GM19099 (cell line): ENCODE results near the gene NEUROD4.

ENCODE experiments used
- POLR2A ChIP-seq: IDR thresholded peaks from 3 replicates; pipeline ENCODE4 v1.6.1; 2011; ENCODE audit warnings: low read depth; ENCODE audit not compliant: insufficient read length; ENCODE audit errors: extremely low read depth

NEUROD4 gene, protein sequence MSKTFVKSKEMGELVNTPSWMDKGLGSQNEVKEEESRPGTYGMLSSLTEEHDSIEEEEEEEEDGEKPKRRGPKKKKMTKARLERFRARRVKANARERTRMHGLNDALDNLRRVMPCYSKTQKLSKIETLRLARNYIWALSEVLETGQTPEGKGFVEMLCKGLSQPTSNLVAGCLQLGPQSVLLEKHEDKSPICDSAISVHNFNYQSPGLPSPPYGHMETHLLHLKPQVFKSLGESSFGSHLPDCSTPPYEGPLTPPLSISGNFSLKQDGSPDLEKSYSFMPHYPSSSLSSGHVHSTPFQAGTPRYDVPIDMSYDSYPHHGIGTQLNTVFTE

DNA sequence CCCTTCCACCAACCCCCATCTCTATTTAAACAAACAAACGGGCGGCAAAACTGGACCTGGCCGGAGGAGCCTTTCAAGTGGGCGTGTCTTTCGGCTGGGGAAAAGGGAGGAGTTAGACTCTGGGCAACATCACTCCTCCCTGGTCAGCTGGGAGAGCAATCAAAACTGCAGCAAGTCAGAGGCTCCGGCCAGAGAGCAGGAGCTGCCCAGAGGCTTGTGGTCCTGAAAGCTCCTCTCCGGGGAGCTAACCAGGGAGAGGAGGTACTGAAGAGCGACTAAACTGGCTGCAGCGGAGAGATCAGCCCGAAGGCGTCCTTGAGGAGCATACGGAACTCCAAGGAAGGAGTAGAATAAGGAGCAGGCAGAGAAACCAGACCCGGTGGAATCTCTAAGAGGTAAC, at the start of gene NEUROD4:
NEUROD4 (plus strand) TSS at position 191 of the 400 bp plus-strand sequence. CDS start 6,466 bp downstream, outside the sequence.
- no peak for TF ChIP-seq POLR2A

DNA sequence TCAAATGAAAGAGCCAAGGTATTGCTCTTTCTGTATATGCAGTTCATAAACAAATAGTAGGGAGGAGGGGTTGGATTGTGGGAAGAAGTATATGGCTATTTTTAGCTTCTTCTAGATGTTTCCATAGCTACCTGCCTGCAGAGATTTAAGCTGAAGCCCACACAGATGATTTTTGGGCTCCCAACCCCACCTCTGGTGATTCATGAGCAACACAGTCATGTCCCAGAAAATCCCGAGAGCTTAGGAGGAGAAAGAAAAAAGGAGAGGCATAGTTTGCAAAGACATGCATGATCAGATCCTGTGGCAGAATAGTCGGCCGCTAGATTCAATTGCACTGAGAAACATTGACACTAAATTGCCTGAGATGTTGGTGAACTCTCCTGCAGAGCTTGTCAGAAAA, 49.0 kb upstream of the NEUROD4 start:
- no peak for TF ChIP-seq POLR2A

DNA sequence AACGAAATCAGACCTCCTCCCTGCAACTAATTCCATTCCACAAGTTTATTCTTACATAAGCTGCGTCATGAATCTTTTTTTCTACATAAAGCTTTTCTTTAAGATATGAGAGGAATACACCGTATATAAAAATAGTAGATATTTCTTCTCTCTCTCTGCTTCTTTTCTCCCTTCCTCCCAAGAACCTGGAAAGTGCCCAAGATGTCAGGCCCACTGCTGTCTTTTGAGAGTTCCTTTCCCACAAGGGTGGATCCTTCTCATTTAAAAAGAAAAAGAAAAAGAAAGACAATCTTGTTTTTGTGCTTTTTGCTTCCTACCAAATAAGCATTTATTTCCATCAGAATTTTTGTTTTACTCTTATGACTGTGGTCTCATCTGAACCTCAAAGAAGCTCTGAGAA, 46.2 kb upstream of the NEUROD4 start:
- no peak for TF ChIP-seq POLR2A

DNA sequence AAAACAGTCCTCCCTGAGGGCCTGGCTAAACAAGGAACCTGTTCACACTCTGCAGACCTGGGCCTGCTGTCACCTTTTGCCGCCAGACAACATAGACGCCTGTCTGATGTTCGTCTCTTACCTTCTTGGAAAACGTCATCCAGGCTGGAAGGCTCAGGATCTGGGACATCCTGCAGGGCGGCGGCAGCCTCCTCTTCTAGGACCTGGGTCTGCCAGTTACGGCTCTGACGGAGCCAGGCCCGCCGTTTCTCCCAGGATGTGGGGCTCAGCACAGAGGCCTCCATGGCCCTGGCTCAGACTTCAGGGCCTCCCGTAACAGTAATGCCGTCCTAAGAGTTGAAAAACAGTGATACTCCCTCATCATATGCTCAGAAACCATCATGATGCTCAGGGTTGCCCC, 45.5 kb upstream of the NEUROD4 start:
- TF ChIP-seq POLR2A = no peak

DNA sequence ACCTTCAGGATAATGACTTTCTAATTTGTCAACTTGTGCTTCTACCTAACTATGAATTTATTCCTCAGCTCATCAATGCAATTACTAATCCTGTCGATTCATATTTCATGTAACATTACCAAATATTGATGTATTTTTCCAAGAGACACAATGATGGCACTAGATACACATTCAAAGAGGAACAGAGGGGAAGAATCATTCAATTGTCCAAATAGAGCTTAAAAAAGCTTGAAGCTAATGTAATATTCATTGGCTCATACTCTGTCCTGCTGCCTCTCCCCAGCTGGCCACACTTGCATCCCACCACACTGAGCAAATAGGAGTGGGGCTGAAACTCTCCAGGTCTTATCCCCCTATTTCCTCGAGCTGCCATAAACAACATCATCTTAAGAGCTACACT, 44.5 kb upstream of the NEUROD4 start:
- TF ChIP-seq POLR2A = no peak

DNA sequence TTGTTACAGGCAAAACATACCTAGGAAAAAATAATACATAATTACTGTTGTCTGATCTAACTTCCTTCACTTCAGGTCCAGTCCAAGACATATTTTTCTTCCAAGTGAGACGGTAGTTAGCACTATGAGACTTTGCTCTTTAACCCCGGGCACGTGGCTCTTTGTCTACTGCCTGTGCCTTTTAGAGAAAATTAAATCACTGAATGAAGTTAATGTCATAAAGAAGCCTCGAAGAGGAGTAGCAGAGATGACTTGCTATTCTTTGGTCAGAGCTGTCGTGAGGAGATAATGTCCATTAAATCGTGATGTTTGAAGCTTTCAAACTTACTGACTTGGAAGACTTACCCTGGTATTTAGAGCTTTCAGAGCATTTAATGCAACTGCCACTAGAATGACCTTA, 43.9 kb upstream of the NEUROD4 start:
- TF ChIP-seq POLR2A = no peak

DNA sequence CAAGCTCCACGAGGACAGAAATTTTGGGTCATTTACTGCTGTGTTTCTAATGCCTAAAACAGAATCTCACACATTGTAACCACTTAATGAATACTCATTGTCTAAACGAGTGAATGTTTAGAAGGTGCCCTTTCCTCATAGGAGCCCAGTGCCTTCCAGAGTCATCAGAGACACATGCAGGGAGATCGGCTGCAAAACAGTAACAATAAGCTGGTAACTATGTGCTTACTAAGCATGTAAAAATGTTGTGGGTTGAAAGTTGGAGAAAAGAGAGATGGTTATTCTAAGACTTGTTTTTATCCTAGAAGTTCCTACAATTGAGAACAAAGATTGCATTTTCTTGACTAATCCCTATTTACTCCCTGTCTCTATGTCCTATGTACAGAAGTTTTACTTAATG, 42.6 kb upstream of the NEUROD4 start:
- TF ChIP-seq POLR2A = no peak

DNA sequence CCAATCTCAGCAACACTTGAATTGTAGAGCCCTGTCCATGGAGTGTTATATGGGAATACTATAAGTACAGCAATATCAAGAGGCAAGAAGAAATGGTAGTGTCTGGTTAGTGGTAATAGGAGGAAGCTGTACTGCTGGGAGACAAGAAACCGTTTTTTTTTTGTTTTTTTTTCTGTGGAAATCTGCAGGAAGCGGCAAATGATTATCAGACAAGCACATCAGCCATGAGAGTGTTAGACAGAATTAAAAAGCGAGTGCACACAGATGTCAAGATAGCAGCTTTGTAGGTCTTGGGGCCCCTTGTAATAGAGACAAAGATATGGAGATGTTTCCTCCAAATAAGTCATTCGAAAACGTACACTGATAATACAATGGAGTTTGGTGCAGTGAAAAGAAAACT, 41.9 kb upstream of the NEUROD4 start:
- TF ChIP-seq POLR2A = no peak

DNA sequence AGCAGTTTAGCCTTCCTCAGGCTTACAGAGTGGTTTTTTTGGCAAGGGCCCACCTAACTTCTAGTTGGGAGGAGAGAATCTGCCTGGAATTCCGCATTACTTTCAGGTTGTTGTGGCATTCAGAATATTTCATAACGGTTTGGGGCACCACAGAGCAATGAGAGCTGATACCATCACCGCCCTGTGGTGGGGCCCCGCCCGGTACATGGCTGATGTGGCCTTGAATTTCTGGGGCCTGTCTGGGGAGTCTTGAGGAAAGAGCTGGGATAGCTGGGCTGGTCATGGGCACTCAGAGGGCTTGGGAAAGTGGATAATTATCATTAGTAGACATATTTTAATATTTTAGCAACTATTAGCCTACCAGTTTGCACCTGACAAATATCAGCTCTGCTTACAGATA, 39.4 kb upstream of the NEUROD4 start:
- no peak for TF ChIP-seq POLR2A

DNA sequence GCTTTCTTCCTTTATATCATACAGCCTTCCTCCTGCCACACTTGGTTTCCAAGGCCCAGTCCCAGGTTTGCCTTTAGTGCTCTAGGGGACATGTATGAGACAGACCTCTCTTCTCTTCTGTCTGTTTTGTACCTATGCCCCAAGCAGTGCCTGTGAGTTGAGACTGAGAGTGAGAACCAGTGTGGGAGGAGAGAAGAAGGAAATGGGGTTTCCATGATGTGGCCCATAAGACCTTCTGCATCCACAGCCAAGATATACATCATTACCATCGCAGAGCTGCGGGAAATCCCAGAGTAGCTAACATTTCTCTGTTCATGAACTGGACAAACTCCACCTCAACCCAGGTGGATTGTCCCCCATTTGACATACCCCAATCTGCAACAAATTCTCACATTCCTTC, 38.0 kb upstream of the NEUROD4 start:
- TF ChIP-seq POLR2A = no peak

DNA sequence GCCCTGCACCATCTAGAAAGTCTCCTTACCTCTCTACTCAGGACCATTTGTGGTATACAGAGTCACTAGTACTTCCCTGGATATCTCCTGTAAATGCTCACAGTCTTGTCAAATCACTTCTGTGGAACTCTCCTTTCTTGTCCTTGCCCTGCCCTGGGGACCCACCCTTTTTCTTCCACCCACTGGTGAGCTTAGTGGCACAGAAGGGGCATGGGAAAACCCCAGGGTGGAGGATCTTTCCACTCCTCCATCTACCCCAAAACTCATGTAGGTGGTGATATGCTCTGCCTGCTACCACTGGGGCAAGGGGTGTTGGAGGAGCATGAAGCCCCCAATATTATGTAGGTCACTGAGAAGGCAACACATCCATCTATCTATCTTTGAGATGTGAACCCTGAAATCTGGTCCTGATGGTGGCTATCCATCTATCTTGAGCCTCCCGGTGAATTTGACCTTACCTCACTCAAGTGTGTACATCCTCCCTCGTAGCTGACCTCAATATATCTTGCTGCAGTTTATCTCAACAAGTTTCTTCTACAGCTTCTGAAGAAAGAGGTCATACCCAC, 36.2 kb upstream of the NEUROD4 start:
- no peak for TF ChIP-seq POLR2A

DNA sequence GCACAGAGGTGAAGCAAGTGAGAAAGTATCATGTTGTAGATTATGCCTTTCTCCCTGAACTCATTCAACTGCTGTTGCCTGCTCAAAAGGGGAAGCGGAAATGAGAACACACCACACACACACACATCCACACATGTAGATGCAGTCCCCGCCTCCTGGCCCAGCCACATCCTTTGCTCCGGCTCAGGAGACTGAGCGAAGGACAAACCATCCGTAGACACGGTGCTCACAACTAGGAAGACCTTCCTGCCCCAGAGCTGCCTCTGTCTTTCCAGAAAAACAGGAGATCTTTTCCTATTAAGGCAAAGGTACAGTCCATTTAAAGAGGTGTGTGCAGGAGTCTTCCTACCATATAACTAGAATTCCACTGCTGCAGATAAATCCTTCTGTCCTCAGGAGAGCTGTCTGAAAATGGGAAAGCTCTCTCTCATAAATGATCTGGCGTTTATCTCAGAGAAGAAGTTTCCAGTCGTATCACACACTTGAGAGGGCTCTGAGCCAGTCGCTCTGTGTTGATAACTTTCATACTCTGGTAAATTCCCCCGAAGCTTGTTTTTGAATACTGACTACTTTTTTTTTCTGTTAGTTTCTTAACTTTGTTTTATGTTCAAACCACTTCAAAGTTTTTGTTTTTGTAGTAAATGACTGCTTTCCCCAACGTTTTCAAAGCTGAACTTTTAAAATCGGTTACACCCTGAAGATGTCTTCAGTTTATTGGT, 35.0 kb upstream of the NEUROD4 start, which contains the start of gene TESPA1:
TESPA1 (minus strand) TSS at position 105 of the 719 bp plus-strand sequence. CDS start 10,200 bp downstream, outside the sequence.
- peak; percentile 87 for TF ChIP-seq POLR2A

DNA sequence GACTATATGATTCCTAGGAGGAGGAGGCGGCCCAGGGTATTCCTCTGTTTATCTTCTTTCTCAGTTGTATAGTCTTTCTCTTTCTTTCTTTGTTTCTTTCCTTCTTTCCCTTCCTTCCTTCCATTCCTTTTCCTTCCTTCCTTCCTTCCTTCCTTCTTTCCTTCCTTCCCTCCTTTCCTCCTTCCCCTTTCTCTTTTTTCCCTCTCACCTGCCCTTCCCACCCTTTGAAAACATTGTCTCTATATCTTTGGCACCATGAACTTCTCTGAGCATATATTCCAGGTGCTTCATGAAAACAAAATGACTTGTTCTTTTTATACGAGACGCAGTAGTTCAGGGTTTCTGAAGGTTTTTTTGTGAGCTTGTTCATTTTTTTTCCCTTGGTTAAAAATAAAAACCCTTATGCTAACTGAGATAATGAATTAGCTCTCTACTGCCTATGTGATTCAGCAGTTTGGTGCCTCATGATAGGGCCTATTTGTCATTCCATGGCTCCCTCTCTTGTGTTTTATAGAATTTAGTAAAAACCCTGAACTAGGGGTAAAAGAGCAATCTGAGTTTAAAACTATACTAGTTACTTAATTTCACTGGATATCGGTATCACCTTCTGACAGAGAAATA, 32.1 kb upstream of the NEUROD4 start:
- TF ChIP-seq POLR2A = no peak

DNA sequence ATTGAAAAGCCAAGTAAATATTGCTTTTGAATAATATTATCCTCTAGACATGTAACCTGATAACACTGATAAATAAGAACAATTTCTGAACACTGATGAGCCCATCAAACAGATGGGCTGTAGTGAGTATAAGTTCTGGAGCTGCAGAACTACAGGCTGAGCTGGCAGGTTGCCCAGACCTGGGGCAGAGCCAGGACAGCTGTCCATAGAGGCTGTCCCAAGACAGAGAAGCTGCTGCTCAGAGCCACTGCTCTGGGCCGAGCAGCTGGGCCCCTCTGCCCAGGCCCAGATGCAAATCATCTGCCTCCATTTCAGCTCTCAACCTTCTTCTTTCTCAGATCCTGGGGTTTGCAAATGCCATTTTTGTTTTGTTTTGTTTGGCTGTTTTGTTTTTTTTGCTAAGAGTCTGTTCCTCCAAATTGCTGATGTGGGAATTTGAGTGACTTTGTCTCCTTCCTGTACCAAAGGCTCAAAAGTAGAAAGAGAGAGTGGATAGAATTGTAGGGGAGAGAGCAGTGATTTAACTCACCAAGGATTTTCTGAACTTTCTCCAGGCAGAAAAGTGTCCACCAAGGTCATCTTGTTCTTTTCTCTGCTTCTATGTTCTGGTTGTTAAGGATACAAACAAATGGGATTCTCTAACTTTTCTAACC, 31.2 kb upstream of the NEUROD4 start:
- TF ChIP-seq POLR2A = no peak

DNA sequence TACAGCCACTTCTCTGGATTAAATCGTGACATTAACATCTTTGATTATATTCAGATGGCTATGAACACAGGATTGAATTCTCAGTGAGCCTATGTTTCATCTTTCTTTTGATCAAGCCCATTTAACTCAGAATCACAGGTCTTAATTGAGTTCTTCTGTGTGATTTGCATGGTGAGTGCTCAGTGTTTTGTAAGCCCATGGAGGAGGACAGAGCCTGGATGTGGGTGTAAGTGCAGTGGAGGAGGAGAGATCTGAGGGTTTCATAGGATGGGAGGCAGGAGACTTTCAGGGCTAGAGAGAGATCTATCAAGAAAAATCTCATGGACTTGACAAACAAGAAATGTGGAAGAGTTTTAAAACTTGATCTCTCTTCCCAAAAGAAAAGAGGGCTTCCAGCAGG, 29.9 kb upstream of the NEUROD4 start:
- no peak for TF ChIP-seq POLR2A
